ENCODE measurements around the gene HSPB9. TPM values are rescaled to one million over a fixed set of nuclear protein-coding genes. Genes with fewer than 3 reads are reported as not detected.

The HSPB9 gene
- total and polyA plus RNA-seq, 9 donors, result 0.15 to 0.95 (median 0.47) TPM; not detected in 1

DNA sequence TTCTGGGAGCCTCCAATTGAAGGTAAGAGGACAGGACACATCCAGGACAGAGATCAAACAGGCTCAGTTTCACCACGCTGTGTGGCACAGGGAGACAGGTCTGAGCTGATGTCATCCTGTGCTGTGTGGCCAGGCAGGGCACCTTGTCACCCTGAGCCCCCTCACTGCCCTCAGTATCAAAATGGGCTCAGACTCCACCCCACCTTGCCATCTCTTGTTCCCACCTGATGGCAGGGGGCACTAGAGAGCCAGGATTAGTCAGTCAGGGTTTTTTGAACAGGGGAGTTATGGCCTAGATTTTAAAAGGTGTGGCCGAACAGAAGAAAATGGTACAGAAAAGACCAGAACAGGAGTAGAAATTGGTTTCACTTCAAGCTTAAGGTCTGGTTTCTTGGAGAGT is 4.1 kb upstream of the HSPB9 start:
- intact Hi-C loops (cut with DNase I), result loop anchor here (5.0 to 10.0 kb wide), 6 partner anchors 51 to 156 kb away; partner anchors contain the start of genes CNP (in 1 of the 4) and NKIRAS2 (in 1 of the 4)
- H3K4me1 ChIP-seq (ENCODE audit: insufficient read depth), result peaks cover 5% of the 10 kb centered on the region
- DNase-seq, result no peak

DNA sequence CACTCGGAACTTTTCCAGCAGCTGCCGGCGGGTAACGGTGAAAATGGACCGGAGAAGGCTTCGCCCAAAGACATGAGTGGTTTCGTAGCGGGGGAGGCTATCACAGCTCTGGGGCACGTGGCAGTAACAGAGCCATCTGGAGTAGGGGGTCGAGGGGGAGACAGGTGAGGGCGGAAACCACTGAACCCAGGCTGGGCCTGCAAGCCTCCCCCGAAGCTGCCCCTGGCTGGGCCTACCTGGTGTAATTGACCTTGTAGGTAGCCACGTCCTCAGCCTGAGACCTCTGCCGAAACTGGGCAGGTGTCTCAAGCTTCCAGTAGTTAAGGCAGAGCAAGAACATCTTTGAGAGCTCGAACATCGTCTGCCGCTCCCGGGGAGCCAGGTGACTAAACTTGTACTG is 3.3 kb upstream of the HSPB9 start:
- Histone ChIP-seq H3K4me1 (ENCODE audit: insufficient read depth) (peaks cover 5% of the 10 kb centered on the region), H3K9me3 (no peaks in the 10 kb centered on the region), H3K4me3 (no peak overlapping the region), H3K36me3 (no peaks in the 10 kb centered on the region), H3K27me3 (no peaks in the 10 kb centered on the region), H3K27ac (no peak overlapping the region)
- WGBS, 3 donors, result 86 to 88% (median 88%) methylated on average over 18 of the region's 18 CpGs
- DNase-seq, result no peak
- intact Hi-C loops (cut with DNase I), result loop anchor here (5.0 to 10.0 kb wide), 6 partner anchors 52 to 157 kb away; partner anchors contain the start of genes CNP (in 1 of the 4) and NKIRAS2 (in 1 of the 4)
- TF ChIP-seq POLR2A (IDR thresholded peaks at IDR 0.05) (no peak), EP300 (IDR thresholded peaks at IDR 0.05) (no peak)
- TF ChIP-seq, protein P1, sequence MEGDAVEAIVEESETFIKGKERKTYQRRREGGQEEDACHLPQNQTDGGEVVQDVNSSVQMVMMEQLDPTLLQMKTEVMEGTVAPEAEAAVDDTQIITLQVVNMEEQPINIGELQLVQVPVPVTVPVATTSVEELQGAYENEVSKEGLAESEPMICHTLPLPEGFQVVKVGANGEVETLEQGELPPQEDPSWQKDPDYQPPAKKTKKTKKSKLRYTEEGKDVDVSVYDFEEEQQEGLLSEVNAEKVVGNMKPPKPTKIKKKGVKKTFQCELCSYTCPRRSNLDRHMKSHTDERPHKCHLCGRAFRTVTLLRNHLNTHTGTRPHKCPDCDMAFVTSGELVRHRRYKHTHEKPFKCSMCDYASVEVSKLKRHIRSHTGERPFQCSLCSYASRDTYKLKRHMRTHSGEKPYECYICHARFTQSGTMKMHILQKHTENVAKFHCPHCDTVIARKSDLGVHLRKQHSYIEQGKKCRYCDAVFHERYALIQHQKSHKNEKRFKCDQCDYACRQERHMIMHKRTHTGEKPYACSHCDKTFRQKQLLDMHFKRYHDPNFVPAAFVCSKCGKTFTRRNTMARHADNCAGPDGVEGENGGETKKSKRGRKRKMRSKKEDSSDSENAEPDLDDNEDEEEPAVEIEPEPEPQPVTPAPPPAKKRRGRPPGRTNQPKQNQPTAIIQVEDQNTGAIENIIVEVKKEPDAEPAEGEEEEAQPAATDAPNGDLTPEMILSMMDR (IDR thresholded peaks at IDR 0.05), result no peak

More for the DNA sequence above, 4.1 kb upstream of the HSPB9 start:
- Histone ChIP-seq H3K4me3 (no peak overlapping the region), H3K36me3 (no peaks in the 10 kb centered on the region), H3K27me3 (no peaks in the 10 kb centered on the region), H3K27ac (no peak overlapping the region), H3K9me3 (no peaks in the 10 kb centered on the region)
- TF ChIP-seq, protein P1 (IDR thresholded peaks at IDR 0.05), result no peak
- TF ChIP-seq EP300 (IDR thresholded peaks at IDR 0.05), result no peak
- no peak for TF ChIP-seq POLR2A (IDR thresholded peaks at IDR 0.05)
- WGBS, 3 donors, result 84 to 90% (median 85%) methylated on average over 2 of the region's 2 CpGs

DNA sequence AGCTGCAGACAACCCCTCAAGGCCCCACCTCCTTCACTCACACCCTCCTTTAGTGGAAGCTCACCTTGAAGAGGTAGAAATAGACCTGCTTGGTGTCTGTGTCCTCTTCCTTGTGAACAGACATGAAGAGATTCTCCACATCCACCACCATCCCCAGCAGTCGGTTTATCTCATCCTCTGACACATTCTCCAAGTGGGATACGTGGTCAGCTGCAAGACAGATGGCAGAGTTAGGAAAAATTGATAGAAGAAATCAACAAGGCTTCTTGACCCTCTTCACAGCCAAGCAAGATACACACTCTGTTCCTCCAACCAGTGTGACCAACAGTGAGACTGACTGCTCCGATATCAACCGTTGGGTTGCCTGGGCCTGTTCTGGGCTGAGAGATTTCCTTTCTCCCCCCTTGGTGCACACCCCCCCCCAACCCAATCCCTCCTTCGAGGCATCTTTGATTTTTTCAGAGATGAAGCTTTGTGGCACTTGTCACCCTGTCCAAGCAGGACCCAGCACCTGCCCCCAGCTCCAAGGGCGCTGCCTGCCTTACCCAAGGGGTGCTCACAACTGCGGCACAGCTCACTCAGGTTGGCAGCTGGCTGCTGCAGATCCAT is 2.3 kb upstream of the HSPB9 start:
- H3K4me3 ChIP-seq, result peak overlapping the region; percentile 68

DNA sequence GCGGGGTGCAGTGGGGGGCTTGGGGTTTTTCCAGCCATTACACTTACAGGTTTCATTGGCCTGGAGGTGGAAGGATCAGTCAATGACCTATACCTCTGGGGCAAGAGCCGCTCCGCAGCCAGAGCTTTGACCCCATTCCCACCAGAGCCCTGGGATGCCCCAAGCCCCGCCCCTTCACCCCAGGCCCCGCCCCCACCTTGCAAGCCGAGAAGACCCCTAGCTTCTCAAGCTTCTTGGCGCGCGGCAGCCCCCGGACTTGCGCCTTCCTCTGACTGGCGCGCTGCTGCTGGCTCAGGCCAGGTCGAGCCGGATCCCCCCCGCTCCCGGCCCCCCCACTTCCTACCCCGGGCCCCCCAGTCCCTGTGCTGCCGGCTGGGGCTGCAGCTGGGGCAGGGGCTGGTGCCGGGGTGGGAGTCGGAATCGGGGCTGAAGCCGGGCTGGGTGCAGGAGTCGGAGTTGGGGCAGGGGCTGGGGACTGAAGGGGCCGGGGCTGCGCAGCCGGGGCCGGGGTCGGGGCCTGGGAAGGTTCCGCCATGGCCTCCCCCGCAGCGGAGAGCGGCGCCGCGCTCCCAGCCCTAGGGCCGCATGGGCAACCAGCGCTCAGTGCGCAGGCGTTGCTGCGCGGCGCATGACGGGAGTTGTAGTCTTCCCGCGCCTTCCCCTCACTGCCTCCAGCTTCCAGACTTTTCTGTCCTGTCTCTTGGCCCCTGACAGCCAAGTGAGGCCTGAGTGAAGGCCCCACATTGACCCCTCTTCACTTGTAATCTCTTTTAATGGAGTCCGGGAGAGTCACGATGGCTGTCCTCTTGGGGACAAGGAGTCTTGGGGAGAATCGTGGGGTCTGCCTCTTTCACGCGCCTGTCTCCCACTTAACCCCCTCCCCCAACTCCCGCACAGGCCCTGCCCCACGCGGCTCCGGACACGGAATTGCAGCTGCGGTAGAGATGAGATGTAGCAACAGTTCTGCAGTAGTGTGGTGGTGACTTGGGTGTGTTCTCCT is 1.5 kb upstream of the HSPB9 start, which contains the start of gene KAT2A:
Gene KAT2A (minus strand): TSS at position 598 of the 1,000 bp plus-strand sequence. CDS start 63 bp downstream, at position 535.
- H3K36me3 ChIP-seq, result no peaks in the 10 kb centered on the region
- no peaks in the 10 kb centered on the region for H3K27me3 ChIP-seq
- TF ChIP-seq EP300 (IDR thresholded peaks at IDR 0.05), result no peak
- TF ChIP-seq, protein P1 (IDR thresholded peaks at IDR 0.05), result no peak
- no peak for TF ChIP-seq POLR2A (IDR thresholded peaks at IDR 0.05)
- WGBS, 3 donors, result 4 to 7% (median 5%) methylated on average over 40 to 57 of the region's 57 CpGs
- peak; percentile 78 to 91 (median 84) for DNase-seq
- H3K4me3 ChIP-seq, result peak within 1 kb of the TSS; percentile 68
- no peak within 1 kb of the TSS for H3K27ac ChIP-seq
- intact Hi-C loops (cut with DNase I), result no loop called here
- no peaks in the 10 kb centered on the region for H3K9me3 ChIP-seq
- peaks cover 5% of the 10 kb centered on the region for H3K4me1 ChIP-seq (ENCODE audit: insufficient read depth)

More for the DNA sequence above, 2.3 kb upstream of the HSPB9 start:
- 24 to 34% (median 27%) methylated on average over 7 of the region's 7 CpGs for WGBS, 3 donors
- intact Hi-C loops (cut with DNase I), result no loop called here
- peaks cover 5% of the 10 kb centered on the region for H3K4me1 ChIP-seq (ENCODE audit: insufficient read depth)
- H3K9me3 ChIP-seq, result no peaks in the 10 kb centered on the region
- DNase-seq, result no peak
- no peak overlapping the region for H3K27ac ChIP-seq
- H3K36me3 ChIP-seq, result no peaks in the 10 kb centered on the region
- TF ChIP-seq EP300 (IDR thresholded peaks at IDR 0.05) (no peak), POLR2A (IDR thresholded peaks at IDR 0.05) (no peak)
- TF ChIP-seq, protein P1 (IDR thresholded peaks at IDR 0.05), result no peak
- H3K27me3 ChIP-seq, result no peaks in the 10 kb centered on the region
